Right renal cortex interstitium (tissue), 3 donors: ENCODE data around the gene DFFB. TPM values are rescaled to one million over a fixed set of nuclear protein-coding genes. Genes with fewer than 3 reads are reported as not detected.

ENCODE experiments used
- DNase-seq, 3 donors: peaks; one replicate each; pipeline ENCODE4 v3.0.0-alpha.2; 2013; ENCODE audit warnings: low read depth in 3 of 3, low spot score in 2 of 3
- polyA plus RNA-seq, 3 donors: library from polyadenylated mRNA; unstranded; fragments of 120-200 nt; gene quantifications; one replicate each; pipeline ENCODE4 v1.2.1, GENCODE V29; 2013; ENCODE audit not compliant: insufficient read length in 3 of 3

DFFB gene
- polyA plus RNA-seq, 3 donors = 6.3 to 8.2 (median 6.4) TPM

GRCh38 chr1:3828391-3828790 is 28.9 kb upstream of the DFFB start:
- no peak for DNase-seq

GRCh38 chr1:3831689-3832088 is 25.6 kb upstream of the DFFB start:
- DNase-seq = no peak

GRCh38 chr1:3834701-3835100 is 22.6 kb upstream of the DFFB start:
- DNase-seq = no peak

GRCh38 chr1:3836421-3836820 is 20.9 kb upstream of the DFFB start:
- DNase-seq = no peak

- no peak for DNase-seq
These were observed 20.1 kb upstream of the DFFB start for GRCh38 chr1:3837200-3837599.

GRCh38 chr1:3837685-3838084 is 19.6 kb upstream of the DFFB start:
- no peak for DNase-seq

GRCh38 chr1:3838788-3839187 is 18.5 kb upstream of the DFFB start:
- no peak for DNase-seq

- no peak for DNase-seq
These were observed 15.8 kb upstream of the DFFB start for GRCh38 chr1:3841491-3841890.

GRCh38 chr1:3842912-3843311 is 14.4 kb upstream of the DFFB start:
- no peak for DNase-seq

- DNase-seq = no peak
These were observed 10.7 kb upstream of the DFFB start for GRCh38 chr1:3846541-3846940.

- no peak for DNase-seq
These were observed 10.2 kb upstream of the DFFB start for GRCh38 chr1:3847081-3847480.

- DNase-seq = no peak
These were observed 6.4 kb upstream of the DFFB start for GRCh38 chr1:3850857-3851256.

GRCh38 chr1:3851292-3851691 is 6.0 kb upstream of the DFFB start:
- DNase-seq = no peak

- DNase-seq = no peak
These were observed 5.2 kb upstream of the DFFB start for GRCh38 chr1:3852091-3852490.

- DNase-seq = no peak
These were observed 4.4 kb upstream of the DFFB start for GRCh38 chr1:3852711-3853485.

- DNase-seq = no peak
These were observed 484 bp downstream of the DFFB start for GRCh38 chr1:3857791-3858129.

GRCh38 chr1:3858231-3858981 is 1.1 kb downstream of the DFFB start:
- no peak for DNase-seq

GRCh38 chr1:3863231-3863935 is 6.1 kb downstream of the DFFB start:
- DNase-seq = no peak

GRCh38 chr1:3864884-3865283 is 7.6 kb downstream of the DFFB start:
- DNase-seq = no peak

GRCh38 chr1:3865606-3866160 is 8.4 kb downstream of the DFFB start:
- DNase-seq = no peak

GRCh38 chr1:3868464-3869006 is 11.3 kb downstream of the DFFB start:
- no peak for DNase-seq
